Kidney (tissue), 14 donors: ENCODE measurements around the gene CCM2L. TPM values are rescaled to one million over a fixed set of nuclear protein-coding genes. Genes with fewer than 3 reads are reported as not detected.

Experiments used
- DNase-seq, 5 donors: peaks; one replicate each; pipeline ENCODE4 v3.0.0-alpha.2; 2013 to 2020
- FAIRE-seq: peaks from 2 replicates; lab custom pipeline; 2012; peaks lifted over from hg19 to GRCh38; lab: Jason Lieb, UNC
- H3K27ac ChIP-seq, 2 donors: one replicate each; pipeline ENCODE4 v1.7.0; 2013; ENCODE audit warnings: low read depth in 2 of 2, low read length in 2 of 2, inconsistent platforms in 1 of 2
- H3K27me3 ChIP-seq: one replicate; pipeline ENCODE4 v1.7.1; 2013; ENCODE audit warnings: low read length, inconsistent platforms; ENCODE audit not compliant: control insufficient read depth, insufficient read depth
- H3K36me3 ChIP-seq, 3 donors: one replicate each; pipeline versions ENCODE4 v1.7.0 to v1.7.1; 2013; ENCODE audit warnings: low read length in 3 of 3, control low read depth in 1 of 3, inconsistent platforms in 1 of 3; ENCODE audit not compliant: insufficient read depth in 3 of 3, control insufficient read depth in 2 of 3
- H3K4me1 ChIP-seq, 3 donors: one replicate each; pipeline versions ENCODE4 v1.7.0 to v1.7.1; 2013; ENCODE audit warnings: low read length in 3 of 3, inconsistent platforms in 1 of 3, low read depth in 1 of 3; ENCODE audit not compliant: control insufficient read depth in 2 of 3, insufficient read depth in 2 of 3
- H3K4me3 ChIP-seq, 3 donors: one replicate each; pipeline versions ENCODE4 v1.7.0 to v1.8.1; 2013; ENCODE audit warnings: low read length in 3 of 3, control low read depth in 1 of 3, inconsistent platforms in 1 of 3
- H3K9ac ChIP-seq, 3 donors: one replicate each; pipeline versions ENCODE4 v1.7.0 to v1.7.1; 2013; ENCODE audit warnings: low read length in 3 of 3, control low read depth in 1 of 3, inconsistent platforms in 1 of 3
- H3K9me3 ChIP-seq, 3 donors: one replicate each; pipeline versions ENCODE4 v1.7.0 to v1.7.1; 2013; ENCODE audit warnings: low read length in 3 of 3, control low read depth in 1 of 3, inconsistent platforms in 1 of 3; ENCODE audit not compliant: control insufficient read depth in 2 of 3, insufficient read depth in 1 of 3
- intact Hi-C: fragments of 100-400 bp; cut with DNase I; formaldehyde crosslinking; loops from one replicate; pipeline ENCODE4 v1.11.1; 2022
- polyA plus RNA-seq: library from polyadenylated mRNA; stranded (reverse); fragments of 350-450 nt; fragmentation: Illumina TruSeq; extraction: RNeasy Lipid Tissue Mini Kit (QIAGEN cat#74804); gene quantifications from one replicate; pipeline ENCODE4 v1.2.3, GENCODE V29; 2014; ENCODE audit warnings: low read depth, low replicate concordance; ENCODE audit not compliant: insufficient read depth
- total RNA-seq: library from RNA; stranded (reverse); fragmentation: NEBNext Ultra II Directional; extraction: Animal tissue kit (Norgen Biotek cat#: 25700); gene quantifications from one replicate; pipeline ENCODE4 v1.2.1, GENCODE V29; 2021
- TF ChIP-seq, protein P1 (sequence below): IDR thresholded peaks from 3 replicates; pipeline ENCODE4 v1.5.1; 2012; ENCODE audit warnings: mild to moderate bottlenecking, moderate library complexity, borderline replicate concordance; ENCODE audit not compliant: insufficient read depth; ENCODE audit errors: extremely low read depth
- donor health status: control.
- donor health status: control.
- donor health status: control.
- donor health status: control.
- donor health status: control.
- donor health status: DM: yes; HTN: yes; CAD: no.
- donor health status: Normal renal cell carcinoma (clear cell type).

CCM2L gene
- total and polyA plus RNA-seq, 2 donors from 2014 or later = 9.9 to 13.8 TPM

- Histone ChIP-seq H3K4me1 (no peaks in the 10 kb centered on the region), H3K36me3 (no peaks in the 10 kb centered on the region), H3K4me3 (no peak overlapping the region), H3K27me3 (peaks cover 25% of the 10 kb centered on the region), H3K9ac (no peak overlapping the region), H3K27ac (no peak overlapping the region), H3K9me3 (no peaks in the 10 kb centered on the region)
- FAIRE-seq (no peak), DNase-seq (no peak)
- intact Hi-C loops = no loop called here
- TF ChIP-seq, protein P1, sequence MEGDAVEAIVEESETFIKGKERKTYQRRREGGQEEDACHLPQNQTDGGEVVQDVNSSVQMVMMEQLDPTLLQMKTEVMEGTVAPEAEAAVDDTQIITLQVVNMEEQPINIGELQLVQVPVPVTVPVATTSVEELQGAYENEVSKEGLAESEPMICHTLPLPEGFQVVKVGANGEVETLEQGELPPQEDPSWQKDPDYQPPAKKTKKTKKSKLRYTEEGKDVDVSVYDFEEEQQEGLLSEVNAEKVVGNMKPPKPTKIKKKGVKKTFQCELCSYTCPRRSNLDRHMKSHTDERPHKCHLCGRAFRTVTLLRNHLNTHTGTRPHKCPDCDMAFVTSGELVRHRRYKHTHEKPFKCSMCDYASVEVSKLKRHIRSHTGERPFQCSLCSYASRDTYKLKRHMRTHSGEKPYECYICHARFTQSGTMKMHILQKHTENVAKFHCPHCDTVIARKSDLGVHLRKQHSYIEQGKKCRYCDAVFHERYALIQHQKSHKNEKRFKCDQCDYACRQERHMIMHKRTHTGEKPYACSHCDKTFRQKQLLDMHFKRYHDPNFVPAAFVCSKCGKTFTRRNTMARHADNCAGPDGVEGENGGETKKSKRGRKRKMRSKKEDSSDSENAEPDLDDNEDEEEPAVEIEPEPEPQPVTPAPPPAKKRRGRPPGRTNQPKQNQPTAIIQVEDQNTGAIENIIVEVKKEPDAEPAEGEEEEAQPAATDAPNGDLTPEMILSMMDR = no peak
These were observed 43.4 kb downstream of the CCM2L start for GRCh38 chr20:32053648-32054047.

DNA sequence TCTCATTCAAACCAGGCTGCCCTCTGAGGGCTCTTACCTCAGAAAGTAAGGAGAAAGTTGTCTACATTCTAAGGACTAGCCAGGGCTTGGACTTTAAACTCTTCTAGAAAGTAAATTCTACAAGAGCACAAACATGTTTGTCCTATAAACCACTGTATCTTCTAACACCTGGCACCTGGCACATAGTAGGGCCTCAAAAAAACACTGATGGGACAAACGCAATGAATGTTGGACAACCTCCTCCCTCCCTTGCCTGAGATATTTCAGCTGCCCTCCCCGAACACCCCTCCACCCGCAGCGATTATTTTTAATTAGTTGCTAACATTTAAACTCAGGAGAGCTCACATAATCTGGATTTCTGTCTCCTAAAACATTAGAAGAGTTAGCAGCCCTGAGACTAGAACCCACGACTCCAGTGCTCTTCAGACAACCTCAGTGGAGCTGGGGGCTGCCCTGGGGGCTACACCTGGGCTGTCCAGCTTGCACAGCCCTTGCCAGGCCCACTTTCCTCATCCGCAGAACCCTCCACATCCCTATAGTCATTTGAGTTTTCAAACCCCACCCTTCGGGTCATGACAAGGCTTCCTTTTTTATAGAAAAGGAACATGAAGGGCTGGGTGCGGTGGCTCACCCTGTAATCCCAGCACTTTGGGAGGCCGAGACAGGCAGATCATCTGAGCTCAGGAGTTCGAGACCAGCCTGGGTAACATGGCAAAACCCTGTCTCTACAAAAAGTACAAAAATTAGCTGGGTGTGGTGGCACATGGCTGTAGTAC is 46.7 kb downstream of the CCM2L start:
- no peak for FAIRE-seq
- H3K27me3 ChIP-seq = peaks cover 8% of the 10 kb centered on the region

DNA sequence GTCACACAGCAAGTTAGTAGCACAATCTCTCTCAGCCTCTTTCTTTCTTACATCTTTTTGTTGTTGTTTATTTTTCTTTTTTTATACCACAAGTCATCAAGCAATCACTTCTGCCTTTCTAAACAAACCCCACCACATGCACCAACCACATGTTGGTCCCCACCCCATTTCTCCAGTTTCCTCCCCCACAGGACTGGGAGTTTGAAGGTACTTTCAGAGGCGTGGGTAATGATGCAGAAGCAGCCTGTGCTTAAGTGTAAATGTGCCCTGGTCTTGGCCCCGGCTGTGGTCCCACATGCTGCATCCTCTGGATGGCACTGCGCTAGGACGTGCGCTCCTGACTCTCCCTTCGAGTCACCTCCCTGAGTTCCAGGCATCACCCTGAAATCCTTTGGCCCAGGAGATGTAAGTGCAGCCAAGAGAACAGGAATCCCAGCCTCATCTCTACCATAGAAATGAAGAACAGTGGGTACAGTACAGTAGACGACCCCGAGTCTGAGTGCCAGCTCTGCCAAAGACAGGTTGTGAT is 47.5 kb downstream of the CCM2L start:
- no peak for FAIRE-seq
- intact Hi-C loops = no loop called here

More for the DNA sequence above, 46.7 kb downstream of the CCM2L start:
- Histone ChIP-seq H3K9ac (no peak overlapping the region), H3K4me1 (no peaks in the 10 kb centered on the region), H3K4me3 (no peak overlapping the region), H3K27ac (no peak overlapping the region), H3K9me3 (no peaks in the 10 kb centered on the region), H3K36me3 (no peaks in the 10 kb centered on the region)
- intact Hi-C loops = no loop called here
- DNase-seq = no peak
- TF ChIP-seq, protein P1 = no peak

More for the DNA sequence above, 47.5 kb downstream of the CCM2L start:
- Histone ChIP-seq H3K27ac (no peak overlapping the region), H3K4me3 (no peak overlapping the region), H3K27me3 (peaks cover 6% of the 10 kb centered on the region), H3K9me3 (no peaks in the 10 kb centered on the region), H3K9ac (no peak overlapping the region), H3K4me1 (no peaks in the 10 kb centered on the region), H3K36me3 (no peaks in the 10 kb centered on the region)
- DNase-seq = no peak
- TF ChIP-seq, protein P1 = no peak
